Measurements from ENCODE around the gene STRN. TPM values are rescaled to one million over a fixed set of nuclear protein-coding genes. Genes with fewer than 3 reads are reported as not detected.
"Not testable (repeated sequence)": the region's sequence is repeated elsewhere in the genome, so short reads cannot be mapped to it uniquely, and the experiment has no call there.

Gene STRN, protein sequence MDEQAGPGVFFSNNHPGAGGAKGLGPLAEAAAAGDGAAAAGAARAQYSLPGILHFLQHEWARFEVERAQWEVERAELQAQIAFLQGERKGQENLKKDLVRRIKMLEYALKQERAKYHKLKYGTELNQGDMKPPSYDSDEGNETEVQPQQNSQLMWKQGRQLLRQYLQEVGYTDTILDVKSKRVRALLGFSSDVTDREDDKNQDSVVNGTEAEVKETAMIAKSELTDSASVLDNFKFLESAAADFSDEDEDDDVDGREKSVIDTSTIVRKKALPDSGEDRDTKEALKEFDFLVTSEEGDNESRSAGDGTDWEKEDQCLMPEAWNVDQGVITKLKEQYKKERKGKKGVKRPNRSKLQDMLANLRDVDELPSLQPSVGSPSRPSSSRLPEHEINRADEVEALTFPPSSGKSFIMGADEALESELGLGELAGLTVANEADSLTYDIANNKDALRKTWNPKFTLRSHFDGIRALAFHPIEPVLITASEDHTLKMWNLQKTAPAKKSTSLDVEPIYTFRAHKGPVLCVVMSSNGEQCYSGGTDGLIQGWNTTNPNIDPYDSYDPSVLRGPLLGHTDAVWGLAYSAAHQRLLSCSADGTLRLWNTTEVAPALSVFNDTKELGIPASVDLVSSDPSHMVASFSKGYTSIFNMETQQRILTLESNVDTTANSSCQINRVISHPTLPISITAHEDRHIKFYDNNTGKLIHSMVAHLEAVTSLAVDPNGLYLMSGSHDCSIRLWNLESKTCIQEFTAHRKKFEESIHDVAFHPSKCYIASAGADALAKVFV
- 6.0 and 6.7 TPM in 2 replicates for polyA plus RNA-seq (2014; cell fraction: cytosol; rRNA removed)
- 4.6 TPM in 2 replicates for polyA plus RNA-seq (2014; cell fraction: nucleus; rRNA removed)

DNA sequence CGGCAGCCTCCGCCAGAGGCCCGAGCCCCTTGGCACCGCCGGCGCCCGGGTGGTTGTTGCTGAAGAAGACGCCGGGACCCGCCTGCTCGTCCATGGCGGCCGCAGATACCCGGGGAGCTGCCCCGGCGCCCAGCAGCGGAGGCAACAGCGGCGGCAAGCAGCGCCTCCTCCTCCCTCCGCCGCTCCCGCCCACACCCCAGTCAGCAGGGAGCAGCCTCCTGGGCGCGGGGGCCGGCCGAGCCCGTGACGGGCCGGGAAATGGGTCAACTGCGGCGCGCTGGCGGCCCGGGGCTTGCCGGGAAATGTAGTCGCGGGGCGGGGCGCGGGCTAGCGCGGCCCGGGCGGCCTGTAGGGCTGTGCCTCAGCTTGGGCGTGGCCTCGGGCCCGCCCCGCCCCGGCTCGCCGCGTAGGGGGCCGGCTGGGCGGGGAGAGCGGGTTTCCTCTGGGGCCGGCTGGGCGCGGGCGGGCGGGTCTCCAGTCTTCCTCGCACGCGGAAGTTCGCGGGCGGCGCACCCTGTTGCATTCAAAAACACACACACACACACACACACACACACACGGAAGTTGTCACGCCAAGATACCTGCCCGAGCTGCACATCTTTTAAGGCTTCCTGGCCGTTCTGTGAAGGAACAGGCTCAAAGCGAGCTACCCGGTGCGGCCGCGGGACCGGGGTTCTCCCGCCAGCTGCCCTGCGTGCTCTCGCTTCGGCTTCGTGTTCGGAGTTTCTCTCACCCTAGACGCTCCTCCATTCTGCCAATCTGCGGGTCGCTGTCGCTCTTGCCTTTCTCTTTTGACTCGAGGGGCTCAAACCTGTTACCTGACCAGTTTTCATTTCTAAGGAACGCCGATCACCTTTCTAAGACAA, at the start of gene STRN:
Gene STRN (minus strand): TSS at position 167 of the 866 bp plus-strand sequence. CDS start 73 bp downstream, at position 94.
- peak; percentile 89 for DNase-seq (ENCODE audit: low spot score)

DNA sequence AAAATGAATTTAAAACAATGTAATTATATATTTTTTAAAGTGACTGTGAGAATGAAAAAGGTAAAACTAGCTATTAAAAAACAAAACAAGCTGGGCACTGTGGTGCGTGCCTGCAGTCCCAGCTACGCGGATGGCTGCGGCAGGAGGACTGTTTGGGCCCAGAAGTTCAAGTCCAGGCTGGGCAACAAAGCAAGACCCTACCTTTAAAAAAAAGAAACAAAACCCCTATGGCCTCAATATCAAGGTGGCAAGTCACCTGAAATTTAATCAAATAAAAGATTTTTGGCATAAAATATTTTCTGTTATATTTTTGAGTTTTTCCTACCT, 46.9 kb upstream of the STRN start:
- no peak for DNase-seq (ENCODE audit: low spot score)

DNA sequence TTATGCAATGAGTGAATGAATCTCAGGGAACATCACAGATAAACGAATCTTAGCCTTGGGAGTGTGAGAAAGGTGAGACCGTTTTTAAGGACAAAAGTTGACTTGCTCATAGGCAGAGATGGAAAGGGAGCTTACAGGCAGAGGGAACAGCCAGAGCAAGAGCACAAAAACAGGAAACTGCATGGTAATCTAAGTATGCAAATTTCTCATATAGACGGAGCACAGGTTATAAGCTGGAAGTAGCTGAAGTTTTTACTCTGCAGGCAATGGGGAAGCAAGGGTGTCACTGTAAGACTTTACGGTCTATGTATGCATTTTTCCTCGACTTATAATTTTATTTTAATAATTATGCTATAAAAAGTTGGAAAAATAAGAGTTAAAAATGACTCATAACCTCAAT, 44.8 kb upstream of the STRN start:
- no peak for DNase-seq (ENCODE audit: low spot score)

DNA sequence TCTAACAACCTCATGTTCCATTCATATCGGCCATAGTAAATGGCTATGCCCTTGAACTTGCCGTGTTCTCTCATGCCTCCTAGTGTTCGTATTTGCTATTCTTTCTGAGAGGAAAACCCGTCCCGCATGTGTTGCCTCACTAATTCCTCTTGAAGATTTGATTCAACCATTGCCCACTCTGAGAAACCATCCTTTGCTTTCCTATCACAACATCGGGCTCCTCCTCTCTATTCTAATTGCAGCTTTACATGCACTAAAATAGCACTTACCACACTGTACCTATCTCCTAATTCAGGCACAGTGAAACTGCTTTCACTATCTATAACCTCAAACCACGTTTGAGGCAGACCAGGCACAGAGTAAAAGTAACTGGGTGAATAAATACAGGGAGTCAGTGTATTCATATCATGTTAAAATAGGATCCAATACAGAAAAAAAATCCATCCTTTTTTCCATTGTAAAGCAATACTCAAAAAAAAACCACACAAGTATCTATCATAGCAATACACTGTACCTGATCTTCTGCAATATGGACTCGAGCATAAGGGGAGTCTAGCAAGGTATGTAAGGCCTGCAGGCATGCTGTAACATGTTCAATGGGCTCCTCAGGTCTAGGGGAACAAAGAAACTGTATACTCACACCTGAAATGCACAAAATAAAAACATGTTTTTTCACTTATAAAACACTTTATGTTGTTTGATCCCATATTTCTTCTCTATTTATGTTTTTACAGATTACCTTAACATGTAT, 39.0 kb upstream of the STRN start:
- DNase-seq (ENCODE audit: low spot score): peak; percentile 2

DNA sequence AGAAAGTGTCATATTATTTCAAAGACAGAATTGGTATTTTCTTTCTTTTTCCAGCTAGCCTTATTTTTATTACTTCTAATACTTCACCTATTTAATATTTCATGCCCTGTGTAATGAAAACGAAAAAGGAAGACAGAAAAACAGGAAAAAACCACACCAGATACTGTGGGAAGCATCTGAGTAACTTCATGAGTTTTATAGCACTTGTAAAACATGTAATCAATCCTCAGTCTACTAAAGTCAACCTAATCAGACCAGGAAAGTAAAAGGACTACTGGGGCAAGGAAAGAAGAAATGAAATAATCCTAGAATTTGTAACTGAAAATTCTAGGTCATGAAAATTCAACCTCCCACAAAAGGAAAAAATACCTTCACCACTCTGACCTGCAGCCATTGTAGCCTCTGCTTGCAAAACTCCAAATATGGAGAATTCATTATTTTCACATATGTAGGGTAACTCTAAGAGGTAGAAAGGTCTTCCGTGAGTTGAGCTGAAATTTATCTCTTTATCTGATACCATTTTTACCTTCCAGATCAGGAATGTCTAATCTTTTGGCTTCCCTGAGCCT, 34.7 kb upstream of the STRN start:
- DNase-seq (ENCODE audit: low spot score): no peak

DNA sequence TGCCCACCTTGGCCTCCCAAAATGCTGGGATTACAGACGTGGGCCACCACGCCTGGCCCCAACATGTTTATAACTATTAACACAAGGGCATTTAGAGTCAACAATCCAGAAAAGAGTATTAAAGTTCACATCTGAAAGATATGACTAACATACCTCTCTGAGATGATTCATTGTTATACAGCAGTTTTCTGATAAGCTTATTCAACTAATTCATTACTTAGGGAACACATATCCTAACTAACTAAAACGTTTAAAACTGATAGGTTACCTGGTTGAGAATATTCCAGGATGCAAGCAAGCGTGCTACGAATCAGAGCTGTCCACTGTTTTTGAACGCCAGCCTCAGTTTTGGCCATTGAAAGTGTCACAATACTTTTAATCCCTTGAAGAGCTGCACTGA, 34.0 kb upstream of the STRN start:
- no peak for DNase-seq (ENCODE audit: low spot score)

DNA sequence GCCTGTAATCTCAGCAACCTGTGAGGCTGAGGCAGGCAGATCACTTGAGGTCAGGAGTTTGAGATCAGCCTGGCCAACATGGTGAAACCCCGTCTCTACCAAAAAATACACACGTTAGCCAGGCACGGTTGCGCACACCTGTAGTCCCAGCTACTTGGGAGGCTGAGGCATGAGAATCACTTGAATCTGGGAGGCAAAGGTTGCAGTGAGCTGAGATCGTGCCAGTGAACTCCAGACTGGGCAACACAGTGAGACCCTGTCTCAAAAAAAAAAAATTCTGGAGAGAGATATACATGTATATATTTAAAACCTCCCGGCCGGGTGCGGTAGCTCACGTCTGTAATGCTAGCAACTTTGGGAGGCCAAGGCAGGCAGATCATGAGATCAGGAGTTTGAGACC, 33.1 kb upstream of the STRN start:
- DNase-seq (ENCODE audit: low spot score): not testable (repeated sequence)

DNA sequence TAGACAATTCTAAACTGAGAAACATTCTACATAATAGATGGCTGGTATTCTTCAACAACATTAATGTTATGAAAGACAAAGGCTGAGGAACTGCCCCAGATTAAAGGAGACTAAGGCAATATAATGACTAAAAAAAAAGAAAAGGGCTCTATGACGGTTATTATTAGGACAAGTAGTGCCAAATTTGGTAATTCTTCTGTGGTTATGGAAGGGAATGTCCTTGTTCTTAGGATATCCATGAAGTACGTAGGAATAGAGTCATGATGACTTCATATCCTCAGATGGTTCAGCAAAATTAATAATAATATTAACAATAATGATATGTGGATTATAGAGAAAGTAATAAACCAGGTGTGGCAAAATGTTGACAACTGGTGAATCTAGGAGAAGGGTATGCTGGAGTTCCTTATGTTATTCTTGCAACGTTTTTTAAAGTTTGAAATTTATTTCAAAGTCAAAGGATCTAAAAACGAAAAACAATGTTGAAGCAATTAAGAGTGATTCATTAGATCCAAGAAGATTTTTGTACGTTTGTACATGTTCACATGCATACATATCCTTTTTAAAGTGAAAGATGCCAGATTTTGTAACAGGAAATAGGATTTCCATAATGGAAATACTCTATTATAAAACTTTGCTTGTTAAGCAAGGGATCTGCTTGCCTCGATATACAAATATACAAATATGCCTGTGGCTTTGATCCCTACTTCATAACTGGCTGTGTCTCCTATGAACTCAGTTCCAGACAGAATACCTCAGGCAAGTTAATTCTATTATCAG, 27.7 kb upstream of the STRN start:
- DNase-seq (ENCODE audit: low spot score): no peak

DNA sequence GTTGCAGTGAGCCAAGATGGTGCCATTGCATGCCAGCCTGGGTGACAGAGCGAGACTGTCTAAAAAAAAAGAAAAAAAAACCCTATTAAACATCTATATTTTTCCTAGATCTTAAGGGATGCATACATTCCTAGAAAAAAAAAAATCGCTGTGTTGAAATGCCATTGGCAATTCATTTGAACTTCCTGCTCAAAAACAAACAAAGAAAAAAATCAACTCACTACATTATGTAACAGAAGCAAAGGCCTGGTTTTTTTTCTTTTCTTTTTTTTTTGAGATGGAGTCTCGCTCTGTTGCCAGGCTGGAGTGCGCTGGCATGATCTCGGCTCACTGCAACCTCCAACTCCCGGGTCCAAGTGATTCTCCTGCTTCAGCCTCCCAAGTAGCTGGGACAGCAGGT, 21.7 kb upstream of the STRN start:
- no peak for DNase-seq (ENCODE audit: low spot score)

DNA sequence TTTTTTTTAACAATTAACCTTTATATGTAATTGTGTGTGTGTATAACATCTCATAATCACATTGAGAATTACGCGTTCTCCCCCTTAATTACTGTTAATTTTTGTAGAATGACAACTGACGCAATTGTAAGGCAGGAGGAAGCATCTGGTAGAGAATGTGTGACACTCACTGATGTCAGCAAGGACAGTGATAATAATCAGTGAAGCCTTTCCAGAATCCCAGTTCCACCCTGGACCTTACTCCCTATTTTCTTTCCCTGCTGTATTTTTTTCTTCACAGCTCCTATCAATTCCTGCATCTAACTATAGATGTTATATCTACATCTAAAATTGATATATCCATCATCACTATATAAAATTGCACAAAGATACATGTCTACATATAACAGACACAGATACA, 16.1 kb upstream of the STRN start:
- DNase-seq (ENCODE audit: low spot score): peak; percentile 6

DNA sequence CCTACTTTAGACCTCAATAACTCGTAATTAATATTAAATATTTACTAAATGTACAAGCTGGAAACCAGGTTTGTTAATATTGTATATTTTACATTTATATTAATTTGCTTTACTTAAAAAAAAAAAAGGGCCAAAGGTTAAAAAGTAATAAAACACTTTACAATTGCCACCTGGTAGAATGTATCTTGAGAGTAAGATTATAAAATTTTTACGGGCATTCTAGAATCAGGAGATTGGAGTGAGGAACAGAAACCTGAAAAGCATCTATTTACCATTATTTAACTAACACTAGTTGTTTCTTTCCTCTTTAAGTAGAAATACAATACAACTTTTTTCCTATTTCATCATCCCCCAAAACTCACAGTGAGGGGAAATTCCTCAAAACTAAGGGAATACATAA, 15.6 kb upstream of the STRN start:
- no peak for DNase-seq (ENCODE audit: low spot score)

DNA sequence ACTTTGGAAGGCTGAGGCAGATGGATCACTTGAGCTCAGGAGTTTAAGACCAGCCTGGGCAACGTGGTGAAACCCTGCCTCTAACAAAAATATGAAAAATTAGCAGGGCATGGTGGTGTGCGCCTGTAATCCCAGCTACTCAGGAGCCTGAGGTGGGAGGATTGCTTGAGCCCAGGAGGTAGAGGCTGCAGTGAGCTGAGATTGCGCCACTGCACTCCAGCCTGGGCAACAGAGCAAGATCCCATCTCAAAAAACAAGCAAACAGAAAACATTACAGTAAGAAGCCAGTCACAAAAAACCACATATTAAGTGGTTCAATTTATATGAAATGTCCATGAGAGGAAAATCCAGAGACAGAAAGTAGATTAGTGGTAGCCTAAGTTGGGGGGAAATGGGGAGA, 12.7 kb upstream of the STRN start:
- not testable (repeated sequence) for DNase-seq (ENCODE audit: low spot score)

DNA sequence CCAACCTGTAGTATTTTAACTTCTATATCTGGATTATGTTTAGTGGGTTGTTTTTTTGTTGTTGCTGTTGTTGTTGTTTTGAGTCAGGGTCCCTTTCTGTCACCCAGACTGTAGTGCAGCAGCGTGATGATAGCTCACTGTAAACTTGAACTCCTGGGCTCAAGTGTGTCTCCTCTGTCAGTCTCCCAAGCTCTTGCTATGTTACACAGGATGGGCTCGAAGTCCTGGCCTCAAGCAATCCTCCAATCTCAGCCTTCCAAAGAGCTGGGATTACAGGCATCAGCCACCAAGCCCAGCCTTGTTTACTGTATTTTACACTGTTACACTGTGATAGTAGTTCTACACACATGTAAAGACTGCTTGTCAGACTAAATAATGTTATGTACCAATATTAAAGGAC, 9.7 kb upstream of the STRN start:
- DNase-seq (ENCODE audit: low spot score): no peak

DNA sequence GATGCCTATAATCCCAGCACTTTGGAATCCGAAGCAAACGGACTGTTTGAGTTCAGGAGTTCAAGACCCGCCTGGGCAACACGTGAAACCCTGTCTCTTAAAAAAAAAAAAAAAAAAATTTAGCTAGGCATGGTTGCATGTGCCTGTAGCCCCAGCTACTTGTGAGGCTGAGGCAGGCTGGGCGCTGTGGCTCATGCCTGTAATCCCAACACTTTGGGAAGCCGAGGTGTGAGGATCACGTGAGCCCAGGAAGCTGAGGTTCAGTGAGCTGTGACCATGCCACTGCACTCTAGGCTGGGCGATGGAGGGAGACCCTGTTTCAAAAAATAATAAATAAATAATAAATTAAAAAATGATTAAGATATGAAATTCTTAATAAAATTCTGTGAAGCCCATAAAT, 9.0 kb upstream of the STRN start:
- no peak for DNase-seq (ENCODE audit: low spot score)

DNA sequence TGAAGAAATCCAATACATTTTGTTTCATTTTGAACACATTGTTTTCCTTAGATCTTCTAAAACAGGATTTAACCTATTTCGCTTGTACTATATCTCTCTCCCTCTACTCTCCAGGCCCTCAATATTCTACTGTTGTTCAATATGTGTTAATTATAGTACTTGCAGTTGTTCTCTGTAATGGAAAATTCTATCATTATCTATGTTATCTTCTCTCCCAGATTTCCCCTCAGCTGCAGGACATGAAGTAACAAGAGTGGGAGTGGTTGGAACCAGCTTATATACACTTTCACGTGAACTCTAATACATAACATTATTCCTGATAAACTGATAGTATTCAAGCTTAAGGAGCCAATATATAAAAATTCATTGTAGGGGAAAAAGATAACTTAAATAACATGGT, 7.0 kb upstream of the STRN start:
- DNase-seq (ENCODE audit: low spot score): no peak

DNA sequence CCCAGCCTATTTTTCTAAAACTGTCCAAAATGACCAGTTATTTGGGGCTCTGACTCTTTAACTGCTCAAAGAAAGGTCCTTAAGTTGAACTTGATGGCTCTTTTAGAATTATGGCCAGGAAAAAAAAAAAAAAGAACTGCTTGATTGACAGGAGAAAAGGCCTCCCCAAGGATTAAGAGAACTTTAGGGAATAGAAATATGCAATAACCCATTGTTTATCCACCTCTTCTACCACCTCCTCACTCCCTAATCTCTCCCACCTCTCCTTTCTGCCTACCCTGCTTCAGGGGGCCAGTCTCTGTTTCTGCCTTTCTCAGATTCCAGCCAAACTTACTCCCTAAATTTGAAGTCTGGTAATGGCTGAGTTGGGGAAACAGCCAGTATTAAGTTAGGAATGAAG, 5.7 kb upstream of the STRN start:
- no peak for DNase-seq (ENCODE audit: low spot score)

DNA sequence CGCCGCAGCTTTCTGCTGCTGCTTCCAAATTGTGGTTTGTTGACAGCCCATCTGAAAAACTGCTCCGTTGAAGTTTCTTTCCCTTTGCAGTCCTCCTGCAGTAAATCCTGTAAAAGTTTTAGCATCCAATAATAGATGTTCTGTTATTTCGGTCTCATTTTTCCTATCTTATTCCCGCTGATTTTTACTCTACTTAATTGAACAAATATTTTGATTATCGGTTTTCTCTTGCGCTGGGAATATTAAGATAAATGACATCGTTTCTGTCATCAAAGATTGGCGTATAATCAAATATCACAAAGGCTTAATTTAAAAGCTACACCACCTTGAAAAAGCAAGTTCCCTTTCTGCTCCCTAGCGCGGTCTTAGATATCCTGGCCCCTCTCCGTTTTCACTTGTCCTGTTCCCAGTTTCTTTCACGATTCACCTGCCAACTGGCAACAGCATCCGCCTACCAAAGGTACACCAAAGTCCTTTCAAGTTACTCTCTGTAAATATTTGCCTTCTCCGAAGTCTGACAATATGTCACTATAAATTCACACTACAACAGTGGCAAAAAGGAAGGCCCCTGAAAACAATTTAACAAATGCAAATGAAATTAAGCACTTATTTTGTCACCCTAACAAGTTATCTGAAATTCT, 1.0 kb upstream of the STRN start:
- DNase-seq (ENCODE audit: low spot score): no peak

DNA sequence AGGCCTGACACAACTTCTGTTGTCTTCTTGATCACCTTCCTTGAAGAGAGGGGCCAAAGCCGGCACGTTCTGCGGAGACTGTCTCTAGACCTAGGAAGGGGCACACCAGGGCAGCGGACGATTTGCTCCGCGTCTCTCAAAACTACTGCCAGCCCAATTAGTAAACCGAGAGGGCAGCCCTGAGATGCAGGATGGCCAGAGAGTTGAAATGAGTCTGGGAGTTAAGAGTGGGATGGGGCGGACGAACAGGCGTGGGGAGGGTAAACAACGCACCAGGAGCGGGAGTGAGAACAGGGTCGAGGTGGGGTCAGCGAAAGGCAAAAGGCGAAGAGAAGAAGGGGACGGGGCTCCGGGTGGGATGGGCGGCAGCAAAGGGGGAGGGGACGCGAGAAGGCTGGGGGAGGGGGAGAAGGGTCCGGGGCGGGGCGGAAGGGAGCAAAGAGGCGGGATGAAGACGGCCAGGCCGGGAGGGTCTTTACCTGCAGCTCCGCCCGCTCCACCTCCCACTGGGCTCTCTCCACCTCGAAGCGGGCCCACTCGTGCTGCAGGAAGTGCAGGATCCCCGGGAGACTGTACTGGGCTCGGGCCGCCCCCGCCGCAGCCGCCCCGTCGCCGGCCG, 476 bp downstream of the STRN start:
- DNase-seq (ENCODE audit: low spot score): peak; percentile 45

DNA sequence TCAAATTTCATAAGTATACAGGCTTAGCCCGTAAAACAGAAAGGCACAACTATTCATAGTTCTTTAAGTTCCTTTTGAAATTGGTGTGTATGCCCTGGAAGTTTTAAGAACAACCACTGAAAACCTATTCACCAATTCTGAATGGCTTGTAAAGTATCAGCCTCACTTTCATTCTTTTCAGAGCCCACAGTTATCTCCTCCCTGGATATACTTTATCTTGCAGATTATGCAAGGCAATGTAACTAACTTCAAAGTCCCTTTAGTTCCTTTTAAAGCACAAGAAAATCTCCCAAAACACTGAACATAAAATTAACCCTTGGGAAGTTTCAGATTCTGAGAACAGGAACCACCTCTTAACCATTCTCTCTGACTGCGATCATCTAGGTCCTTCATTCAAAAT, 1.1 kb downstream of the STRN start:
- no peak for DNase-seq (ENCODE audit: low spot score)

Measured in SK-N-DZ (cell line).